WTC11 (cell line): ENCODE data around the gene ZBTB16. TPM values are rescaled to one million over a fixed set of nuclear protein-coding genes. Genes with fewer than 3 reads are reported as not detected.

Source experiments
- ATAC-seq: fragments of 200-7000 bp; cut with Tn5 transposase; 2 replicates; pipeline ENCODE4 v1.10.0; 2021; ENCODE audit warnings: mild to moderate bottlenecking, moderate library complexity
- CTCF ChIA-PET: fragments of 300-600 bp; sonication (Branson Sonifier 250); formaldehyde crosslinking; loops from one replicate; lab custom pipeline; 2021; ENCODE audit warnings: antibody characterized with exemption; lab: Charles Lee
- POLR2A ChIA-PET: fragments of 350-600 bp; sonication (Branson Sonifier 250); formaldehyde crosslinking; loops from one replicate; lab custom pipeline; 2021; ENCODE audit warnings: antibody characterized with exemption; lab: Charles Lee
- DNase-seq: peaks from one replicate; pipeline ENCODE4 v3.0.0; 2021; ENCODE audit warnings: low spot score
- H3K27ac Mint-ChIP-seq: 2 replicates; pipeline ENCODE4 v1.8.0; 2021; ENCODE audit warnings: mixed read lengths
- H3K27me3 Mint-ChIP-seq: 2 replicates; pipeline ENCODE4 v1.8.0; 2021; ENCODE audit warnings: low read depth, mild to moderate bottlenecking, moderate library complexity, mixed read lengths
- H3K36me3 Mint-ChIP-seq: 2 replicates; pipeline ENCODE4 v1.8.0; 2021; ENCODE audit warnings: mixed read lengths
- H3K4me1 Mint-ChIP-seq: 2 replicates; pipeline ENCODE4 v1.8.0; 2022; ENCODE audit warnings: mixed read lengths
- H3K4me3 Mint-ChIP-seq: 2 replicates; pipeline ENCODE4 v1.8.0; 2021; ENCODE audit warnings: mild to moderate bottlenecking, moderate library complexity, mixed read lengths
- H3K9me3 Mint-ChIP-seq: 2 replicates; pipeline ENCODE4 v1.8.0; 2021; ENCODE audit warnings: mixed read lengths
- ATF1 ChIP-seq: sonication (generic); formaldehyde crosslinking; IDR thresholded peaks from 2 replicates; pipeline ENCODE4 v1.8.1; 2023; ENCODE audit warnings: mild to moderate bottlenecking, moderate library complexity, missing genetic modification reagents
- CBFB ChIP-seq: sonication (generic); formaldehyde crosslinking; IDR thresholded peaks from 2 replicates; pipeline ENCODE4 v1.8.1; 2022; ENCODE audit warnings: mild to moderate bottlenecking, low read depth, missing genetic modification reagents
- ESRRA ChIP-seq: sonication (generic); formaldehyde crosslinking; IDR thresholded peaks from 2 replicates; pipeline ENCODE4 v1.8.1; 2022; ENCODE audit warnings: mild to moderate bottlenecking, missing genetic modification reagents, borderline replicate concordance
- FOXJ3 ChIP-seq: sonication (generic); formaldehyde crosslinking; IDR thresholded peaks from 2 replicates; pipeline ENCODE4 v1.9.0; 2021; ENCODE audit warnings: missing genetic modification reagents, mild to moderate bottlenecking, borderline replicate concordance
- GABPB1 ChIP-seq: sonication (generic); formaldehyde crosslinking; IDR thresholded peaks from 2 replicates; pipeline ENCODE4 v1.8.1; 2023; ENCODE audit warnings: mild to moderate bottlenecking, missing genetic modification reagents
- IRF2 ChIP-seq: sonication (generic); formaldehyde crosslinking; IDR thresholded peaks from 2 replicates; pipeline ENCODE4 v1.8.0; 2022; ENCODE audit warnings: low read depth, missing genetic modification reagents, borderline replicate concordance
- NR2C2 ChIP-seq: sonication (generic); formaldehyde crosslinking; IDR thresholded peaks from 2 replicates; pipeline ENCODE4 v1.8.0; 2022; ENCODE audit warnings: mild to moderate bottlenecking, missing genetic modification reagents
- OVOL2 ChIP-seq: fragments of 250-450 bp; sonication (Bioruptor Pico); IDR thresholded peaks from 2 replicates; pipeline ENCODE4 v1.9.0; 2021; ENCODE audit warnings: mild to moderate bottlenecking, borderline replicate concordance
- PRRX2 ChIP-seq: fragments of 250-450 bp; sonication (Bioruptor Pico); IDR thresholded peaks from 2 replicates; pipeline ENCODE4 v1.8.0; 2021; ENCODE audit warnings: mild to moderate bottlenecking
- TP53 ChIP-seq: sonication (generic); formaldehyde crosslinking; IDR thresholded peaks from 2 replicates; pipeline ENCODE4 v1.8.1; 2023; ENCODE audit warnings: mild to moderate bottlenecking, missing genetic modification reagents
- ZNF219 ChIP-seq: sonication (generic); formaldehyde crosslinking; IDR thresholded peaks from 2 replicates; pipeline ENCODE4 v1.8.0; 2023; ENCODE audit warnings: missing genetic modification reagents, mild to moderate bottlenecking, borderline replicate concordance
- ZNF263 ChIP-seq: sonication (generic); formaldehyde crosslinking; IDR thresholded peaks from 2 replicates; pipeline ENCODE4 v1.8.1; 2022; ENCODE audit warnings: low read depth, mild to moderate bottlenecking, moderate library complexity, missing genetic modification reagents
- ZNF317 ChIP-seq: sonication (generic); formaldehyde crosslinking; IDR thresholded peaks from 2 replicates; pipeline ENCODE4 v1.8.1; 2023; ENCODE audit warnings: low read depth, mild to moderate bottlenecking, moderate library complexity, missing genetic modification reagents, borderline replicate concordance
- total RNA-seq: library from RNA; stranded (reverse); gene quantifications from 3 replicates; pipeline ENCODE4 v1.2.3, GENCODE V29; 2021
- TF ChIP-seq, protein P1 (sequence below): fragments of 250-450 bp; sonication (Bioruptor Pico); IDR thresholded peaks from 2 replicates; pipeline ENCODE4 v1.8.0; 2021; ENCODE audit warnings: mild to moderate bottlenecking
- TF ChIP-seq, protein P2 (sequence below): sonication (generic); formaldehyde crosslinking; IDR thresholded peaks from 2 replicates; pipeline ENCODE4 v1.8.1; 2023; ENCODE audit warnings: mild to moderate bottlenecking, missing genetic modification reagents, moderate library complexity
- TF ChIP-seq, protein P3 (sequence below): sonication (generic); formaldehyde crosslinking; IDR thresholded peaks from 2 replicates; pipeline ENCODE4 v1.8.0; 2023; ENCODE audit warnings: missing genetic modification reagents, mild to moderate bottlenecking, borderline replicate concordance
- TF ChIP-seq, protein P4 (sequence below): fragments of 250-450 bp; sonication (Bioruptor Pico); conservative IDR thresholded peaks from 2 replicates; pipeline ENCODE4 v1.9.0; 2021; ENCODE audit warnings: mild to moderate bottlenecking
- TF ChIP-seq, protein P5 (sequence below): sonication (generic); formaldehyde crosslinking; IDR thresholded peaks from 2 replicates; pipeline ENCODE4 v1.8.1; 2023; ENCODE audit warnings: mild to moderate bottlenecking, missing genetic modification reagents
- TF ChIP-seq, protein P6 (sequence below): sonication (generic); formaldehyde crosslinking; IDR thresholded peaks from 2 replicates; pipeline ENCODE4 v1.8.1; 2023; ENCODE audit warnings: mild to moderate bottlenecking, missing genetic modification reagents, moderate library complexity
- TF ChIP-seq, protein P7 (sequence below): fragments of 250-450 bp; sonication (Bioruptor Pico); IDR thresholded peaks from 2 replicates; pipeline ENCODE4 v2.1.2; 2022; ENCODE audit warnings: mild to moderate bottlenecking, moderate library complexity

The ZBTB16 gene
- total RNA-seq, 1 experiment from 2014 or later: 0.57 TPM

DNA sequence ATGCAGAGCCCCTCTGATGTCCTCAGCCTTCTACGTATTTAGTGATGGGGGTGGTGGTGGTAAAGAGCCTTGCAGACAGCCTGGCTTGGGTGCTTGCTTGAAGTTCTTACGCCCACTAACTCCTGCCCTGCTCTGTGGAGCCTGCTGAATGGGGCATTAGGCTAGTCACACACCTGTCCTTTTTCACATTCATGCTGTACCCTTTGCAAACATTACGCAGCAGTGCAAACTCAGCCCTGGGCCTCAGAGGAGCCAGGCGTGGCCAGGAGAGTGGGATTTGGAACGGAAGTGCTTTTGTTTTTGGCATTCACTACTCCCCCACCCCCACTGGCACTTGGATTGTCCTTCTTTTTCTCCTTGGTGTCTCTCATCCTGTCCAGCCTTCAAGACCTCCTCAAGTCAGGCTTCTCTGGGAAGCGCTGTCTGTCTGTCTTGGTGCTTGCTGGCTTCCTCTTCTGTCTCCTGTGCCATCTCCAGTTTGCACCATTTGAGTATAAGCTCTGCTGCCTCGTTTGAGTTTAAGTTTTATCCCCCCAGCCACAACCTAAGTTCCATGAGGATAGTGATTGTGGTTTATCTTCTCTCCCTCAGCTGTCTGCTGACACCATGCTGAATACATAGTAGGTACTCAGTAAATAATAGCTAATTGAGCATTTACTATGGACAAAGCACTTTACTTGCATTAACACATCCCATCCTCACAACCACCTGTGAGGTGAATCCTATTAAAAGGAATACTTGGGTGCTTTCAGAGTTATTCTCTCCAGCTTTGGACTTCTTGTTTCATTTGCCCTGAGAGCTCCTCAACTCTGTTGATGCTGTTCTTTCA lies 26.7 kb downstream of the ZBTB16 start:
- ATAC-seq: no peak

DNA sequence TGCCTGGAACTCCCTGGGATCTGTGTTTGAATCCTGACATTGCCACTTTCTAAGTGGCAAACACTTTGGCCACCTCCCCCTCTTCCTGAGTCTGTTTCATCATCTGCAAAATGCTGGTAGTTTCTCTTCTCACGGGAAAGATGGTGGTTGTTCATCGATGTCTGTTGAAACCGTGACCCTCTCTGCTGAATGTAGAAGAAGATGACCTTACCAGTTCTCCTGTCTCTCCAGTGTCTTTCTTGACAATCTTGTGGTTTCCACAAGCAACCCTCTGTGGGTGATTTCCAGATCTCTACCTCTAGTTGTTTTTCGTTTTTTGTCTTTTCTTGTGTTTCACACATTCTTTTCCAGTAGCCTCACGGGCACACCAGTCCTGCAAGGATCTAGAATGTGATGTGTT lies 27.5 kb downstream of the ZBTB16 start:
- no peak overlapping the region for H3K27ac Mint-ChIP-seq
- ChIA-PET POLR2A (no interaction called here), CTCF (no interaction called here)
- H3K9me3 Mint-ChIP-seq: no peaks in the 10 kb centered on the region
- H3K27me3 Mint-ChIP-seq: peaks cover 6% of the 10 kb centered on the region; the same call in 1 of the 2 replicates
- peaks cover 14% of the 10 kb centered on the region for H3K4me1 Mint-ChIP-seq
- H3K36me3 Mint-ChIP-seq: no peaks in the 10 kb centered on the region
- DNase-seq (no peak), ATAC-seq (no peak)
- no peak overlapping the region for H3K4me3 Mint-ChIP-seq
- TF ChIP-seq, protein P1, sequence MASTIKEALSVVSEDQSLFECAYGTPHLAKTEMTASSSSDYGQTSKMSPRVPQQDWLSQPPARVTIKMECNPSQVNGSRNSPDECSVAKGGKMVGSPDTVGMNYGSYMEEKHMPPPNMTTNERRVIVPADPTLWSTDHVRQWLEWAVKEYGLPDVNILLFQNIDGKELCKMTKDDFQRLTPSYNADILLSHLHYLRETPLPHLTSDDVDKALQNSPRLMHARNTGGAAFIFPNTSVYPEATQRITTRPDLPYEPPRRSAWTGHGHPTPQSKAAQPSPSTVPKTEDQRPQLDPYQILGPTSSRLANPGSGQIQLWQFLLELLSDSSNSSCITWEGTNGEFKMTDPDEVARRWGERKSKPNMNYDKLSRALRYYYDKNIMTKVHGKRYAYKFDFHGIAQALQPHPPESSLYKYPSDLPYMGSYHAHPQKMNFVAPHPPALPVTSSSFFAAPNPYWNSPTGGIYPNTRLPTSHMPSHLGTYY: no peak
- TF ChIP-seq, protein P2, sequence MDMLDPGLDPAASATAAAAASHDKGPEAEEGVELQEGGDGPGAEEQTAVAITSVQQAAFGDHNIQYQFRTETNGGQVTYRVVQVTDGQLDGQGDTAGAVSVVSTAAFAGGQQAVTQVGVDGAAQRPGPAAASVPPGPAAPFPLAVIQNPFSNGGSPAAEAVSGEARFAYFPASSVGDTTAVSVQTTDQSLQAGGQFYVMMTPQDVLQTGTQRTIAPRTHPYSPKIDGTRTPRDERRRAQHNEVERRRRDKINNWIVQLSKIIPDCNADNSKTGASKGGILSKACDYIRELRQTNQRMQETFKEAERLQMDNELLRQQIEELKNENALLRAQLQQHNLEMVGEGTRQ (CRISPR knock-in tag): no peak
- TF ChIP-seq ATF1 (CRISPR knock-in tag): no peak
- TF ChIP-seq NR2C2 (CRISPR knock-in tag): no peak
- TF ChIP-seq, protein P3, sequence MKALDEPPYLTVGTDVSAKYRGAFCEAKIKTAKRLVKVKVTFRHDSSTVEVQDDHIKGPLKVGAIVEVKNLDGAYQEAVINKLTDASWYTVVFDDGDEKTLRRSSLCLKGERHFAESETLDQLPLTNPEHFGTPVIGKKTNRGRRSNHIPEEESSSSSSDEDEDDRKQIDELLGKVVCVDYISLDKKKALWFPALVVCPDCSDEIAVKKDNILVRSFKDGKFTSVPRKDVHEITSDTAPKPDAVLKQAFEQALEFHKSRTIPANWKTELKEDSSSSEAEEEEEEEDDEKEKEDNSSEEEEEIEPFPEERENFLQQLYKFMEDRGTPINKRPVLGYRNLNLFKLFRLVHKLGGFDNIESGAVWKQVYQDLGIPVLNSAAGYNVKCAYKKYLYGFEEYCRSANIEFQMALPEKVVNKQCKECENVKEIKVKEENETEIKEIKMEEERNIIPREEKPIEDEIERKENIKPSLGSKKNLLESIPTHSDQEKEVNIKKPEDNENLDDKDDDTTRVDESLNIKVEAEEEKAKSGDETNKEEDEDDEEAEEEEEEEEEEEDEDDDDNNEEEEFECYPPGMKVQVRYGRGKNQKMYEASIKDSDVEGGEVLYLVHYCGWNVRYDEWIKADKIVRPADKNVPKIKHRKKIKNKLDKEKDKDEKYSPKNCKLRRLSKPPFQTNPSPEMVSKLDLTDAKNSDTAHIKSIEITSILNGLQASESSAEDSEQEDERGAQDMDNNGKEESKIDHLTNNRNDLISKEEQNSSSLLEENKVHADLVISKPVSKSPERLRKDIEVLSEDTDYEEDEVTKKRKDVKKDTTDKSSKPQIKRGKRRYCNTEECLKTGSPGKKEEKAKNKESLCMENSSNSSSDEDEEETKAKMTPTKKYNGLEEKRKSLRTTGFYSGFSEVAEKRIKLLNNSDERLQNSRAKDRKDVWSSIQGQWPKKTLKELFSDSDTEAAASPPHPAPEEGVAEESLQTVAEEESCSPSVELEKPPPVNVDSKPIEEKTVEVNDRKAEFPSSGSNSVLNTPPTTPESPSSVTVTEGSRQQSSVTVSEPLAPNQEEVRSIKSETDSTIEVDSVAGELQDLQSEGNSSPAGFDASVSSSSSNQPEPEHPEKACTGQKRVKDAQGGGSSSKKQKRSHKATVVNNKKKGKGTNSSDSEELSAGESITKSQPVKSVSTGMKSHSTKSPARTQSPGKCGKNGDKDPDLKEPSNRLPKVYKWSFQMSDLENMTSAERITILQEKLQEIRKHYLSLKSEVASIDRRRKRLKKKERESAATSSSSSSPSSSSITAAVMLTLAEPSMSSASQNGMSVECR (CRISPR knock-in tag): no peak
- no peak for TF ChIP-seq ZNF317 (CRISPR knock-in tag)
- no peak for TF ChIP-seq IRF2
- TF ChIP-seq, protein P4, sequence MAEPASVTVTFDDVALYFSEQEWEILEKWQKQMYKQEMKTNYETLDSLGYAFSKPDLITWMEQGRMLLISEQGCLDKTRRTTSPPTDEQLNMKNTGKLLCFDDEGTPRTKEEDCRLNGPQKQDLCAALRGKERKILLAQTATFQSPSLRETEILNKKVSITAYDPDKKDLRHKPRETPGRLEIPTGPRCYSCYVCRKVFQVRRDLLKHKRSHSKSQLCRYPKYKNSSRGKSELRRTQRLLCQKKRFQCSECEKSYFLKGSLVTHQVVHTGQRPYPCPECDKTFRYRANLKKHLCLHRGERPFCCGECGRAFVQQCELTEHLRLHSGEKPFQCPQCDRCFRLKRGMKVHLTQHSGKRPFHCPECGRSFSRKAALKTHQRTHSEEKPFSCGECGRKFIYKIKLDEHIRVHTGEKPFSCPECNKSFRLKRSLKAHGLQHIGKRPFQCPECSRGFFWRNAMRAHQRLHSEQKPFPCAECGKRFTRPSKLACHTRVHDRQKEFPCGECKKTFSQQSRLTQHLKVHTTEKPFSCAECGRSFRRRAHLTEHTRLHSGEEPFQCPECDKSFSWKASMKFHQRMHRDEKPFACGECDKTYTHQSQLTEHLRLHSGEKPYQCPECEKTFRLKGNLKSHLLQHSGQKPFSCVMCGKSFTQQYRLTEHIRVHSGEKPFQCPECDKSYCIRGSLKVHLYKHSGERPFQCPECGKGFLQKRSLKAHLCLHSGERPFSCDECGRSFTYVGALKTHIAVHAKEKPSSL (CRISPR knock-in tag): no peak
- TF ChIP-seq GABPB1 (CRISPR knock-in tag): no peak
- TF ChIP-seq ZNF263 (CRISPR knock-in tag): no peak
- TF ChIP-seq, protein P5, sequence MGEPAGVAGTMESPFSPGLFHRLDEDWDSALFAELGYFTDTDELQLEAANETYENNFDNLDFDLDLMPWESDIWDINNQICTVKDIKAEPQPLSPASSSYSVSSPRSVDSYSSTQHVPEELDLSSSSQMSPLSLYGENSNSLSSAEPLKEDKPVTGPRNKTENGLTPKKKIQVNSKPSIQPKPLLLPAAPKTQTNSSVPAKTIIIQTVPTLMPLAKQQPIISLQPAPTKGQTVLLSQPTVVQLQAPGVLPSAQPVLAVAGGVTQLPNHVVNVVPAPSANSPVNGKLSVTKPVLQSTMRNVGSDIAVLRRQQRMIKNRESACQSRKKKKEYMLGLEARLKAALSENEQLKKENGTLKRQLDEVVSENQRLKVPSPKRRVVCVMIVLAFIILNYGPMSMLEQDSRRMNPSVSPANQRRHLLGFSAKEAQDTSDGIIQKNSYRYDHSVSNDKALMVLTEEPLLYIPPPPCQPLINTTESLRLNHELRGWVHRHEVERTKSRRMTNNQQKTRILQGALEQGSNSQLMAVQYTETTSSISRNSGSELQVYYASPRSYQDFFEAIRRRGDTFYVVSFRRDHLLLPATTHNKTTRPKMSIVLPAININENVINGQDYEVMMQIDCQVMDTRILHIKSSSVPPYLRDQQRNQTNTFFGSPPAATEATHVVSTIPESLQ (CRISPR knock-in tag): no peak

More for the DNA sequence above, 26.7 kb downstream of the ZBTB16 start:
- TF ChIP-seq, protein P5 (CRISPR knock-in tag): no peak
- TF ChIP-seq, protein P6, sequence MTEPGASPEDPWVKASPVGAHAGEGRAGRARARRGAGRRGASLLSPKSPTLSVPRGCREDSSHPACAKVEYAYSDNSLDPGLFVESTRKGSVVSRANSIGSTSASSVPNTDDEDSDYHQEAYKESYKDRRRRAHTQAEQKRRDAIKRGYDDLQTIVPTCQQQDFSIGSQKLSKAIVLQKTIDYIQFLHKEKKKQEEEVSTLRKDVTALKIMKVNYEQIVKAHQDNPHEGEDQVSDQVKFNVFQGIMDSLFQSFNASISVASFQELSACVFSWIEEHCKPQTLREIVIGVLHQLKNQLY (CRISPR knock-in tag): no peak
- TF ChIP-seq, protein P7, sequence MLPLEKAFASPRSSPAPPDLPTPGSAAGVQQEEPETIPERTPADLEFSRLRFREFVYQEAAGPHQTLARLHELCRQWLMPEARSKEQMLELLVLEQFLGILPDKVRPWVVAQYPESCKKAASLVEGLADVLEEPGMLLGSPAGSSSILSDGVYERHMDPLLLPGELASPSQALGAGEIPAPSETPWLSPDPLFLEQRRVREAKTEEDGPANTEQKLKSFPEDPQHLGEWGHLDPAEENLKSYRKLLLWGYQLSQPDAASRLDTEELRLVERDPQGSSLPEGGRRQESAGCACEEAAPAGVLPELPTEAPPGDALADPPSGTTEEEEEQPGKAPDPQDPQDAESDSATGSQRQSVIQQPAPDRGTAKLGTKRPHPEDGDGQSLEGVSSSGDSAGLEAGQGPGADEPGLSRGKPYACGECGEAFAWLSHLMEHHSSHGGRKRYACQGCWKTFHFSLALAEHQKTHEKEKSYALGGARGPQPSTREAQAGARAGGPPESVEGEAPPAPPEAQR (CRISPR knock-in tag): no peak
- TF ChIP-seq FOXJ3 (CRISPR knock-in tag) (no peak), PRRX2 (CRISPR knock-in tag) (no peak), TP53 (CRISPR knock-in tag) (no peak), OVOL2 (CRISPR knock-in tag) (no peak), ESRRA (no peak), ZNF219 (no peak), CBFB (CRISPR knock-in tag) (no peak)
- Mint-ChIP-seq H3K9me3 (no peaks in the 10 kb centered on the region), H3K27me3 (peaks cover 11% of the 10 kb centered on the region), H3K27ac (no peak overlapping the region), H3K4me1 (peaks cover 8% of the 10 kb centered on the region; the same call in 1 of the 2 replicates), H3K4me3 (no peak overlapping the region), H3K36me3 (no peaks in the 10 kb centered on the region)
- ChIA-PET CTCF (no interaction called here), POLR2A (no interaction called here)
- no peak for DNase-seq
